Peyer's patch (tissue), 4 donors: ENCODE data around the gene ANKRD53. TPM values are rescaled to one million over a fixed set of nuclear protein-coding genes. Genes with fewer than 3 reads are reported as not detected.

Experiments used
- DNase-seq, 3 donors: peaks; one replicate each; pipeline ENCODE4 v3.0.0-alpha.2; 2017 to 2019
- H3K27ac ChIP-seq, 4 donors: fragments of 200-600 bp; sonication (generic); one replicate each; pipeline ENCODE4 v1.5.1; 2016 to 2019
- H3K27me3 ChIP-seq, 2 donors: fragments of 200-600 bp; sonication (generic); one replicate each; pipeline ENCODE4 v1.5.1; 2019
- H3K36me3 ChIP-seq, 3 donors: fragments of 200-600 bp; sonication (generic); one replicate each; pipeline ENCODE4 v1.5.1; 2016 to 2019
- H3K4me1 ChIP-seq, 4 donors: fragments of 200-600 bp; sonication (generic); one replicate each; pipeline ENCODE4 v1.5.1; 2016 to 2019
- H3K4me3 ChIP-seq, 4 donors: fragments of 200-600 bp; sonication (generic); 1 replicate in 3 of 4; 2 replicates in 1 of 4; pipeline ENCODE4 v1.5.1; 2016 to 2019; ENCODE audit warnings: mild to moderate bottlenecking in 1 of 4
- H3K9me3 ChIP-seq, 4 donors: fragments of 200-600 bp; sonication (generic); one replicate each; pipeline ENCODE4 v1.5.1; 2016 to 2019; ENCODE audit warnings: mild to moderate bottlenecking in 1 of 4
- CTCF ChIP-seq, 6 experiments: fragments of 450-650 bp in 4 of 6; fragments of 200-600 bp in 2 of 6; sonication (generic) in 1 of 6; IDR thresholded peaks; one replicate each; pipeline ENCODE4 v1.5.1; 2017 to 2019; ENCODE audit warnings: antibody characterized with exemption in 6 of 6, mild to moderate bottlenecking in 3 of 6, moderate library complexity in 1 of 6
- POLR2A ChIP-seq, 2 donors: fragments of 450-650 bp; IDR thresholded peaks; one replicate each; pipeline ENCODE4 v1.5.1; 2017; ENCODE audit warnings: antibody characterized with exemption in 2 of 2, mild to moderate bottlenecking in 2 of 2, moderate library complexity in 2 of 2
- total RNA-seq, 4 donors: library from RNA; depleted of rRNA; stranded (reverse); fragments of >200 nt; gene quantifications; one replicate each; pipeline ENCODE4 v1.1.0, GENCODE V29; 2016

The ANKRD53 gene
- total RNA-seq, 4 donors from 2014 or later: 3.5 TPM; not detected in 3

- TF ChIP-seq POLR2A (IDR thresholded peaks at IDR 0.05): no peak
- no peak for TF ChIP-seq CTCF (IDR thresholded peaks at IDR 0.05)
- Histone ChIP-seq H3K27me3 (no peaks in the 10 kb centered on the region), H3K36me3 (peaks cover 0 to 29% (median 0%) of the 10 kb centered on the region in 3 donors), H3K27ac (no peak overlapping the region), H3K4me3 (no peak overlapping the region), H3K4me1 (peaks cover 0 to 8% (median 5%) of the 10 kb centered on the region in 4 donors), H3K9me3 (no peaks in the 10 kb centered on the region)
- no peak for DNase-seq
These were observed 5.8 kb downstream of the ANKRD53 start for GRCh38 chr2:70984228-70984575.

- peaks cover 0 to 34% (median 0%) of the 10 kb centered on the region in 3 donors for H3K36me3 ChIP-seq
- no peaks in the 10 kb centered on the region for H3K9me3 ChIP-seq
- DNase-seq: peak; percentile 76 to 89 (median 86)
- TF ChIP-seq CTCF (IDR thresholded peaks at IDR 0.05) (peak; percentile 62 to 91 (median 87)), POLR2A (IDR thresholded peaks at IDR 0.05) (no peak)
- no peaks in the 10 kb centered on the region for H3K27me3 ChIP-seq
- H3K27ac ChIP-seq: peak overlapping the region in 1 of 4 donors; percentile 16
- H3K4me1 ChIP-seq: peaks cover 0 to 8% (median 5%) of the 10 kb centered on the region in 4 donors
- H3K4me3 ChIP-seq: no peak overlapping the region
These were observed 6.3 kb downstream of the ANKRD53 start for GRCh38 chr2:70984576-70985282.

GRCh38 chr2:70985283-70985688, 6.9 kb downstream of the ANKRD53 start:
- no peaks in the 10 kb centered on the region for H3K9me3 ChIP-seq
- H3K36me3 ChIP-seq: peaks cover 0 to 39% (median 0%) of the 10 kb centered on the region in 3 donors
- no peak overlapping the region for H3K4me3 ChIP-seq
- H3K4me1 ChIP-seq: peaks cover 0 to 8% (median 5%) of the 10 kb centered on the region in 4 donors
- H3K27me3 ChIP-seq: no peaks in the 10 kb centered on the region
- peak overlapping the region in 1 of 4 donors; percentile 16 for H3K27ac ChIP-seq
- no peak for TF ChIP-seq CTCF (IDR thresholded peaks at IDR 0.05)
- TF ChIP-seq POLR2A (IDR thresholded peaks at IDR 0.05): no peak
- no peak for DNase-seq

- DNase-seq: no peak
- peaks cover 0 to 45% (median 0%) of the 10 kb centered on the region in 3 donors for H3K36me3 ChIP-seq
- H3K27me3 ChIP-seq: no peaks in the 10 kb centered on the region
- peaks cover 0 to 8% (median 5%) of the 10 kb centered on the region in 4 donors for H3K4me1 ChIP-seq
- TF ChIP-seq CTCF (IDR thresholded peaks at IDR 0.05): no peak
- no peak for TF ChIP-seq POLR2A (IDR thresholded peaks at IDR 0.05)
- no peak overlapping the region for H3K27ac ChIP-seq
- no peaks in the 10 kb centered on the region for H3K9me3 ChIP-seq
- no peak overlapping the region for H3K4me3 ChIP-seq
These were observed 7.5 kb downstream of the ANKRD53 start for GRCh38 chr2:70985956-70986355.

- TF ChIP-seq POLR2A (IDR thresholded peaks at IDR 0.05) (no peak), CTCF (IDR thresholded peaks at IDR 0.05) (no peak)
- Histone ChIP-seq H3K27me3 (no peaks in the 10 kb centered on the region), H3K4me3 (no peak overlapping the region), H3K27ac (no peak overlapping the region), H3K9me3 (no peaks in the 10 kb centered on the region), H3K4me1 (peaks cover 0 to 8% (median 5%) of the 10 kb centered on the region in 4 donors), H3K36me3 (peaks cover 0 to 52% (median 0%) of the 10 kb centered on the region in 3 donors)
- no peak for DNase-seq
These were observed 8.2 kb downstream of the ANKRD53 start for GRCh38 chr2:70986499-70987189.
